HUES6 (cell line): ENCODE data around the gene ZBTB16.
"Not testable (repeated sequence)": the region's sequence is repeated elsewhere in the genome, so short reads cannot be mapped to it uniquely, and the experiment has no call there.

Experiments
- H3K27ac ChIP-seq: 2 replicates; pipeline ENCODE4 v1.7.0; 2013; ENCODE audit warnings: low read depth, mild to moderate bottlenecking, low read length, inconsistent platforms
- H3K27me3 ChIP-seq: 2 replicates; pipeline ENCODE4 v1.6.1; 2013; ENCODE audit warnings: low read length; ENCODE audit not compliant: control insufficient read depth, insufficient read depth
- H3K36me3 ChIP-seq: 2 replicates; pipeline ENCODE4 v1.6.1; 2013; ENCODE audit warnings: low read length; ENCODE audit not compliant: control insufficient read depth, insufficient read depth
- H3K4me1 ChIP-seq: 2 replicates; pipeline ENCODE4 v1.6.1; 2013; ENCODE audit warnings: low read length; ENCODE audit not compliant: control insufficient read depth, insufficient read depth
- H3K4me3 ChIP-seq: 2 replicates; pipeline ENCODE4 v1.5.1; 2013; ENCODE audit warnings: low read depth, low read length
- H3K9ac ChIP-seq: one replicate; pipeline ENCODE4 v1.6.1; 2013; ENCODE audit warnings: mild to moderate bottlenecking, low read length
- H3K9me3 ChIP-seq: 2 replicates; pipeline ENCODE4 v1.6.1; 2013; ENCODE audit warnings: low read depth, low read length; ENCODE audit not compliant: control insufficient read depth, insufficient read depth

The ZBTB16 gene

DNA sequence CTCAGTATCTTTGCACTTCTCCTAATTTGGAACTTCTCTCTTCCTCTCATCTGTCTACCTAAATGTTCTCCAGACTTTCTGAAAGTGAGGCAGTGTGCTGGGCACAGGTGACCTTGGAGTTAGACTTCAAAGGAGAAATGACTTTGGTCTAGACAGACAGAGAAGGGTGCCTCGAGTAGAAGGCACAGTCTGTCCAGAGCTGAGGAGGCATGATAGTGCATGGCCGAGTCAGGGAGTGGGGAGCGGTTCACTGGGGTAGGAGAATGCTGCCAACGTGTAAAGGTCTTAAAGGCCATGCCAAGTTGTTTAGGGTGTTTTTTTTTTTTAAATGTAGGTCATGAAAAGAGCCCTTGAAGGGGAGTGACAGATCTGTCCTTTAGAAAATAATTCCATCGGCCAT, 17.3 kb upstream of the ZBTB16 start:
- H3K27ac ChIP-seq: no peak overlapping the region
- H3K9ac ChIP-seq: no peak overlapping the region
- no peaks in the 10 kb centered on the region for H3K36me3 ChIP-seq
- no peak overlapping the region for H3K4me3 ChIP-seq
- H3K27me3 ChIP-seq: no peaks in the 10 kb centered on the region
- H3K9me3 ChIP-seq: no peaks in the 10 kb centered on the region
- H3K4me1 ChIP-seq: no peaks in the 10 kb centered on the region; the same call in 1 of the 2 replicates

DNA sequence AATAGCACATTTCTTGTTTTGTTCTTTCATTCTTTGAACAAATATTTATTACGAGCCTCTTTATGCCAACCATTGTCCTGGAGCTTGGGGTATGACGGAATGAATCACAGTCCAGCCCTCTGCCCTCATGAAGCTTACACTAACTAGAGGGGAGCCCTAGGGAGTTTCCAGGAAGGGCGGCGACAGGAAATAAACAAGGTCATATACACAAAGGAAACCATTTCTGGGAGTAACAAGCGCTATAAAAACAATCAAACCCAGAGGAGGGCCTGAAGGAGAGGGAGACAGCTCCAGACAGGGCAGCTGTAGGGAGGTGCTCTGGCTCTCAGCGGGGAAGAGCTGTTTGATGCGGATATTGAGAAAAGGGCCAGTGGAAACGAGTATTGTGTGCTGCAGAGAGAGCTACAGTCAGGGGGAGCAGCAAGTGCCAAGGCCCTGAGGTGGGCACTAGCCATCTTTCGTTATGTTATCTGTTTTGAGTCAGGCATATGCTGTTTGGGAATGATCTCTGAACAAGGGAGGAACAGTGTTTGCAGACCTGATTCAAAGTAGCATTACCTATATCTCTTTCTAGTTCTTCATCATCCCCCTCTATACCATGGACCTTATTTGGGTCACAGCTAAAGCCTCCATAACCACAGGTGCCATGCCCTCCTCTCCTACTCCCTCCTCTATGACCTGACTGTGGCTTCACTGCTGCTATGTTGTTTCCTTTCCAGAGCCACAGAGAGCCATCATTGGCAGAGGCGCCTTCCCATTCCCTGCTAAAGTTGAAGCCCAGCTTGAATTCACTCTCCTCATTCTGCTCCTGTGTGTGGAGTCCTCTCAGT, 15.3 kb upstream of the ZBTB16 start:
- Histone ChIP-seq H3K4me3 (no peak overlapping the region), H3K27me3 (no peaks in the 10 kb centered on the region), H3K4me1 (peaks cover 8% of the 10 kb centered on the region), H3K27ac (no peak overlapping the region), H3K9ac (no peak overlapping the region), H3K9me3 (no peaks in the 10 kb centered on the region), H3K36me3 (no peaks in the 10 kb centered on the region)

DNA sequence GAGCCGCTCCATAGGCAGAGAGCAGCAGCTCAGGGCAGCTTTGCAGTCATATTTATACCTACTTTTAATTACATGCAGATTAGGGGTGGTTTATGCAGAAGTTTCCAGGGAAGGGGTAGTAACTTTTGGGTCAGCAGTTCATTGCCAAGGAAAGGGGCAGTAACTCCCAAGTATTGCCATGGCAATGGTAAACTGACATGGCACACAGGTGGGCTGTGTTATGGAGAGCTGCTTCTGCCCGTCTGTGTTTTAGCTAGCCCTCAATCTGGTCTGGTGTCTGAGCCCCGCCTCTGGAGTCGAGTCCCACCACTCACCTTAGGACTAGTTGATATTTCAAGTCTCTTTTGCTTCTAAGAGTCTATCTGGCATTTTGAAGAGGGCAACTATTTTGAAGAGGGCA, 12.2 kb upstream of the ZBTB16 start:
- peaks cover 15% of the 10 kb centered on the region for H3K4me1 ChIP-seq
- no peak overlapping the region for H3K9ac ChIP-seq
- H3K4me3 ChIP-seq: no peak overlapping the region
- H3K27ac ChIP-seq: no peak overlapping the region
- H3K36me3 ChIP-seq: no peaks in the 10 kb centered on the region
- peaks cover under 1% of the 10 kb centered on the region; the same call in 1 of the 2 replicates for H3K27me3 ChIP-seq
- H3K9me3 ChIP-seq: no peaks in the 10 kb centered on the region

DNA sequence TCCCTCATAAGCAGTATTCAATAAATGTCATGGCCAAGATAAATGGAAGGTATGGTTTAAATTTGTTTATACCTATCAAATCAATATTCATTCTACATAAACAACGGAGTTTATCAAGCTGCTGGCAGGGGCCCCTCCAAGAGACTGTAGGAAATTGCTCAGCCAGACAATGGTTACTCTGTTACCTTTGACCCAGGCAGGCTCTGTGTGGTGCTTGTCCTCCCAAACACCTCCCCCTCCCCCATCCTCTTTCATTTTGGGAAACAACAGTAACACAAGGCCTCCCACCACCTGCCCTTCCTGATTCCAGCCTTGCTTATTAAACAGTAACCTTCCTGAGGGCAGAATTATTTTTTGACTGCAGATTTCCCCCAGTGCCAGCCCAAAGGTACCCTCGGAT, 10.5 kb upstream of the ZBTB16 start:
- Histone ChIP-seq H3K36me3 (no peaks in the 10 kb centered on the region), H3K9ac (no peak overlapping the region), H3K27me3 (peaks cover 10% of the 10 kb centered on the region), H3K4me3 (no peak overlapping the region), H3K27ac (no peak overlapping the region), H3K4me1 (peaks cover 15% of the 10 kb centered on the region), H3K9me3 (no peaks in the 10 kb centered on the region)

DNA sequence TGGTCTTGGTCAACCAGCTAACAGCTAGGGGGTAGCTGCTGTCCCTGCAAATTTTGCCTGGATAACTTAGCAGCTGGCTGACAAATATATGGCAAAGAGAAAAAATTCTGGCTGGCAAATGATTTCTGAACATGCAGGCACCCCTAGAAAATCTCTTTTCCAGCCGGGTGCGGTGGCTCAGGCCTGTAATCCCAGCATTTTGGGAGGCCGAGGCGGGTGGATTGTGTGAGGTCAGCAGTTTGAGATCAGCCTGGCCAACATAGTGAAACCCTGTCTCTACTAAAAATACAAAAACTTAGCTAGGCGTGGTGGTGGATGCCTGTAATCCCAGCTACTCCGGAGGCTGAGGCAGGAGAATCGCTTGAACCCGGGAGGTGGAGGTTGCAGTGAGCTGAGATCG, 9.7 kb upstream of the ZBTB16 start:
- H3K9me3 ChIP-seq, H3K27ac ChIP-seq, H3K9ac ChIP-seq: not testable (repeated sequence)

DNA sequence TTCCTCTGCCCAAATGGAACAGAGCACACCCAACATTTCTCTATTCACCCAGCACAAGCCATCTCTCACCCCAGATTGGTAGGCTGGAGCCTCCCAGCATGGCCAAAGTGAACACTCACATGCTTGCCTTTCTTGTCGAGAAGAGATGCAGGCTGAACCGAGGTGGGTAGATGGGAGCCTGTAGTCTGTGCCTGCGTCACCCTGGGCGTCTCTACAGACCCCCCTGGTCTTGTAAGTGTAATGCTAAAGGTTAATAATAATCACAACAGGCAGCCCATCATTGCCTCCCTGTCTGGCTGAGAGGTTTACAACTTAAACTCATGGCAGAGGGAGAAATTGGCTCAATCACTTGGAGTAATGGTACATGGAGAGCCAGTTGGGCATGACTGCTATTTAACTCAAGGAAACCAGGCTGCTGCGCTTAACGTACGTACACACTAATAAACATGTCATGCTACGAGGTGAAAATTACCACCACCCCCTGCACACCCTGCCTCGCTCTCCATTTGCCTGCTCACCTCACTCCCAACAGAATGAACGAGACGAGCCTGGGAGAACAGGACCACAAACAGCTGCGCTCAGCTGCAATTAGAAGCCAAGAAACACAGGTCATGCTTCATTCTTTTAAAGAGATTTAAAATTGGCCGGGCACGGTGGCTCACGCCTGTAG, 9.1 kb upstream of the ZBTB16 start:
- Histone ChIP-seq H3K27ac (no peak overlapping the region), H3K9ac (no peak overlapping the region), H3K4me1 (peaks cover 15% of the 10 kb centered on the region), H3K36me3 (no peaks in the 10 kb centered on the region), H3K9me3 (no peaks in the 10 kb centered on the region), H3K27me3 (peaks cover 20% of the 10 kb centered on the region), H3K4me3 (no peak overlapping the region)

More for the DNA sequence above, 9.7 kb upstream of the ZBTB16 start:
- H3K4me3 ChIP-seq, H3K36me3 ChIP-seq: not testable (repeated sequence)
- peaks cover 15% of the 10 kb centered on the region for H3K4me1 ChIP-seq
- H3K27me3 ChIP-seq: peaks cover 14% of the 10 kb centered on the region

DNA sequence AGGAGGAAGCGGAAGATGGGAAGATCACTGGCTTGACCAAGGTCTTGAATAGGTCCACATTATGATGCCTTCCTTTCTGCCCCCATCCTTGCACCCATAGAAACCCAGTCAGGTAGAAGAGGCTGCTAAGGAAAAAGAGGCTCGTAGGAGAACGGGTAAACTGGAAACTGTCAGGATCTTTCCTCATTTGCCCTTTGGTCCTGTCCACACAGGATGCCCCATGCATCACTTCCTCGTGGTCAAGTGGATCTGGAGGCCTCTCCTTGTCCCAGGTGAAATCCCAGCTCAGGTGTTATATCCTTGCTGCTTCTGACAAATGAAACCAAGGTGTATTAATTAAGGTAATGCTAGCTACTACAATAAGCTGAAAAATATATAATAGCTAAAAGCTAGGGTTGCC, 8.0 kb upstream of the ZBTB16 start:
- Histone ChIP-seq H3K9me3 (no peaks in the 10 kb centered on the region), H3K4me3 (no peak overlapping the region), H3K27ac (no peak overlapping the region), H3K4me1 (peaks cover 15% of the 10 kb centered on the region), H3K27me3 (peaks cover 32% of the 10 kb centered on the region), H3K36me3 (no peaks in the 10 kb centered on the region), H3K9ac (no peak overlapping the region)

DNA sequence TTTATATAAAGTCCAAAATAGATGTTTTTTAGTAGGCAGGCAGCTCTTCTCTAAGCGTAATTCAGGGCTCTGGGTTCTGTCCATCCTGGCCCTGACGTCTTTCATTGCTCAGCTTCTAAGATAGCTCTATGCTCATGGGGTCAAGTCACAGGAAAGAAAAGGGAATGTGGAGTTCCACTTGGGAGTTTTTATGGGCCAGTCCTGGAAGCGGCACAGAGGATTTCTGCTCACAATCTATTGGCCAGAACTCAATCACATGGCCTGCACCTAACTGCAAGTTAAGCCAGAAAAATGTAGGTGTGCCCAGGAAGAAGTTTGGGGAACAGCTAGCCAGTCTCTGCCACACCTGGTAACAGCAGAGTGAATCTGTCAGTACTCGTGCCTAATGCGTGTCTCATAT, 7.4 kb upstream of the ZBTB16 start:
- Histone ChIP-seq H3K9me3 (no peaks in the 10 kb centered on the region), H3K9ac (no peak overlapping the region), H3K4me1 (peaks cover 15% of the 10 kb centered on the region), H3K27me3 (peaks cover 38% of the 10 kb centered on the region), H3K4me3 (no peak overlapping the region), H3K27ac (no peak overlapping the region), H3K36me3 (no peaks in the 10 kb centered on the region)

DNA sequence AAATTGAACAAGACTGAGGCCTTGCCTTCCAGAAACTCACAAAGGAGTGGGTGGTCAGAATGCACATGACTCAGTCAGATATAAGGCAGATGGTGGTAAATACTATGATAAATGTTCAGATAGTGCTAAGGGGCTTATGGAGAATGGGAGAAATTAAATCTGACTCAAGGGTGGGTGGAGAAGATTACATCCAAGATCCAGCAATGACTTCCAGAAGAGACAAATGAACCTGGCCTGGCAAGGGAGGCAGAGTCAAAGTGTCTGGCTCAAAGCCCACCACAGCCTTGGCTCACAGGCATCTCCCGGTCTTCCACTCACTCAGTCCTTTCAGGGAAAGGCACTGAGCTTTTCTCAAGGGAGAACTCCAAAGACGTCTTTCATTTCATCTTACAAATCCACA, 6.1 kb upstream of the ZBTB16 start:
- H3K9ac ChIP-seq: no peak overlapping the region
- H3K36me3 ChIP-seq: no peaks in the 10 kb centered on the region
- peaks cover 50% of the 10 kb centered on the region for H3K27me3 ChIP-seq
- H3K9me3 ChIP-seq: no peaks in the 10 kb centered on the region
- H3K4me1 ChIP-seq: peaks cover 28% of the 10 kb centered on the region
- H3K27ac ChIP-seq: no peak overlapping the region
- no peak overlapping the region for H3K4me3 ChIP-seq

DNA sequence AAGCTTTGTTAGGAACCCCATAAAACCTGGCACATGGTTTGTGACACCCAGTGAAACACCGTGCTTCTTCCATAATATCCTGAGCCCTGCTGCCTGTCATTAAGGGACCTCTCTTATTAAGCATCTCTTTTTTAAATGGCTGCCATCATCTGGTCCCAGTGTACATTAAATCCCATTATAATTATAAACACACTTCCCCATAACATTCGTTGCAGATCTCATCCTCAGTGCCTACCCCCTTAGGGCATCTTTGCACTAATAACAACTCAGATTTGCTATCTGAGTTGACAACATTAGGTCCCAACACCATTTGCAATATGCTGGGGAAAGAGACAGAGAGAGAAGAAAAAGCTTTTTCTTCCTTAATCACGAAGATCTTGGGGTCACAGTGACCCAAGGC, 4.7 kb upstream of the ZBTB16 start:
- peaks cover 19% of the 10 kb centered on the region for H3K4me1 ChIP-seq
- no peak overlapping the region for H3K4me3 ChIP-seq
- no peak overlapping the region for H3K27ac ChIP-seq
- no peaks in the 10 kb centered on the region for H3K9me3 ChIP-seq
- H3K36me3 ChIP-seq: no peaks in the 10 kb centered on the region
- no peak overlapping the region for H3K9ac ChIP-seq
- peaks cover 62% of the 10 kb centered on the region for H3K27me3 ChIP-seq

DNA sequence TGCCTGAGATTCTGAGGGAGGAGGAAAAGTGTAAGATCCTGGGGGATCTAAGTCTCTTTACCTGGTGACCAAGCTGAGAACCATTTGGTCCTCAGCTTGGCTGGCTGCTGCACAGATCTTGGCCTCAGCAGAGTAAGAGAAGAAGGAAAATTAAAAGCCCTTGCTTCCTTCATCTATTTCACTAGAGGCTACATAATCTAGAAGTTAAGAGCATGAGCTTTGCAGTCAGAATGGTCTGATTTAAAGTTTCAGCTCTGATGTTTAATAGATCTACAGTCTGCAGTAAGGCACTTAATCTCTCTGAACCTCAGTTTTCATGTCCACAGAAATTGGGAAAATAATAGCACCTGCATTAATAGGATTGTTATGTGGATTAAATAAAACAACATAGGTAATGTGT, 3.1 kb upstream of the ZBTB16 start:
- H3K9ac ChIP-seq: no peak overlapping the region

More for the DNA sequence above, 3.1 kb upstream of the ZBTB16 start:
- Histone ChIP-seq H3K9me3 (no peaks in the 10 kb centered on the region), H3K27me3 (peaks cover 78% of the 10 kb centered on the region), H3K36me3 (no peaks in the 10 kb centered on the region), H3K4me3 (no peak overlapping the region), H3K4me1 (peaks cover 16% of the 10 kb centered on the region), H3K27ac (no peak overlapping the region)
